ENCODE results near the gene RSAD2.
"Not testable (repeated sequence)": the region's sequence is repeated elsewhere in the genome, so short reads cannot be mapped to it uniquely, and the experiment has no call there.

The RSAD2 gene, protein sequence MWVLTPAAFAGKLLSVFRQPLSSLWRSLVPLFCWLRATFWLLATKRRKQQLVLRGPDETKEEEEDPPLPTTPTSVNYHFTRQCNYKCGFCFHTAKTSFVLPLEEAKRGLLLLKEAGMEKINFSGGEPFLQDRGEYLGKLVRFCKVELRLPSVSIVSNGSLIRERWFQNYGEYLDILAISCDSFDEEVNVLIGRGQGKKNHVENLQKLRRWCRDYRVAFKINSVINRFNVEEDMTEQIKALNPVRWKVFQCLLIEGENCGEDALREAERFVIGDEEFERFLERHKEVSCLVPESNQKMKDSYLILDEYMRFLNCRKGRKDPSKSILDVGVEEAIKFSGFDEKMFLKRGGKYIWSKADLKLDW

GRCh38 chr2:6877402-6878304 is at the start of gene RSAD2:
Gene RSAD2, plus strand, starts transcription at chr2:6877777. Its CDS starts 24 bp downstream, at chr2:6877801.
- no peak for DNase-seq (ENCODE audit: low read depth)

GRCh38 chr2:6828299-6828584 is 49.3 kb upstream of the RSAD2 start:
- no peak for DNase-seq (ENCODE audit: low read depth)

DNA sequence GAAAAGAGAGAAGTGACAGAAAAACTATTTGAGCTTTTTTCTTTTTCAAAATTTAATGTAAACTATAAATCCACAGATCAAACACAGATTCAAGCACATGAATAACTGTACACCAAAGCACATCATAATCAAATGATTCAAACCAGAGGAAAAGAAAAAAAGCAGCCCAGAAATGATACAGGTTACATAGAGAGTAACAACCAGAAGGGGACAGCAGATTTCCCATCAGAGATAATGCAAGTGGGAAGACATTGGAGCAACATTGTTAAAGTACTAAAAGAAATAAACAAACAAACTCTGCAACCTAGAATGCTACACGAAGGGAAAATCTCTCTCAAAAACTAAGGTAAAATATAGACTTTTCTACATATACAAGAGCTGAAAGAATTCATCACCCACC is 46.3 kb upstream of the RSAD2 start:
- DNase-seq (ENCODE audit: low read depth): no peak

- no peak for DNase-seq (ENCODE audit: low read depth)
Measured at GRCh38 chr2:6832596-6833299, 44.8 kb upstream of the RSAD2 start.

DNA sequence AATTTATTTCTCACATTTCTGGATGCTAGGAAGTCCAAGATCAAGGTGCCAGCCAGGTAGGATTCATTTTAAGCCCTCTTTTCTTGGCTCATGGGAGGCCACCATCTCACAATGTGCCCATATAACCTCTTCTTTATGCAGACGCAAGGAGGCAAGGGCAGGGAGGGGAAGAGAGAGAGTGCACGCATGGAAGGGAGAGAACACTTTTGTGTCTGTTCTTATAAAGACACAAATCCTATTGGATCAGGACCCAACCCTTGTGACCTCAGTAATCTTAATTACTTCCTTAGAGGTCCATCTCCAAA is 44.3 kb upstream of the RSAD2 start:
- no peak for DNase-seq (ENCODE audit: low read depth)

GRCh38 chr2:6834163-6834562 is 43.4 kb upstream of the RSAD2 start:
- no peak for DNase-seq (ENCODE audit: low read depth)

DNA sequence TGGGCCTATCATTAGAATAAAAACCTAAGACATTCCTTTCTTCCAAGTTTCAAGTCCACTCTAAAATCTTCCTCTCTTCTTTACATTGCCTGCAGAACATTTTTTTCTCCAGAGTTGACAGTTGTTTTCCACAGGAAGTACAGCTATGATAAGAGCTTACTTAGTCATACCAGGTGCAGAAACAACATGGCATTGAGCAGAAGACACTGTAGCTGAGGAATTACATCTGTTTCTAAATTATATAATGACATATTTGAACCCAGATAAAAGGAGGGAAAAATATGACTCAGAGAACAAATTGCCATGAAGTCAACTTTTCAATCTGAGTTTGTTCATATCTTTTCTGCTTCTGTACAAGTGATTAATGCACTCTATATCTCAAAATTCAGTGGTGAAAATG is 42.1 kb upstream of the RSAD2 start:
- no peak for DNase-seq (ENCODE audit: low read depth)

- no peak for DNase-seq (ENCODE audit: low read depth)
Measured at GRCh38 chr2:6838673-6839319, 38.8 kb upstream of the RSAD2 start.

GRCh38 chr2:6841537-6842287 is 35.9 kb upstream of the RSAD2 start:
- DNase-seq (ENCODE audit: low read depth): no peak

GRCh38 chr2:6845312-6845711 is 32.3 kb upstream of the RSAD2 start:
- DNase-seq (ENCODE audit: low read depth): no peak

DNA sequence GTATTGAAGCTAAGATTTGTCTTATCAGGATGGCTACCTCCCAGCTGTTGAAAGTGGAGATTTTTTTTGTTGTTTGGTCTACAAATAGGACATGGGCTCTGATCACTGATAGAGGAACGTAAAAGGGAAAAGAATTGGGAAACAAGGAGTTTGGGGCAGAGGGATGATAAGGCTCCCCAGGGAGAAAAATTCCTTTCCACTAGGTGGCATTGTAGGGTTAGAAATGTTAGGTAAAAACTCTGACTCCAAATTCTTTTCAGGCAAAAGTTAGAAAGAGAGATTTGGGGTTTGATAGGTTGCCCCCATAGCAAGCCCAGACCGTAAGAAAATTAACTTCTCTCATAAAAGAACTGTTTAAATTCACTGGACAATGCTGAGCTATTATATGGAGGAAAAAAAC is 31.7 kb upstream of the RSAD2 start:
- DNase-seq (ENCODE audit: low read depth): no peak

DNA sequence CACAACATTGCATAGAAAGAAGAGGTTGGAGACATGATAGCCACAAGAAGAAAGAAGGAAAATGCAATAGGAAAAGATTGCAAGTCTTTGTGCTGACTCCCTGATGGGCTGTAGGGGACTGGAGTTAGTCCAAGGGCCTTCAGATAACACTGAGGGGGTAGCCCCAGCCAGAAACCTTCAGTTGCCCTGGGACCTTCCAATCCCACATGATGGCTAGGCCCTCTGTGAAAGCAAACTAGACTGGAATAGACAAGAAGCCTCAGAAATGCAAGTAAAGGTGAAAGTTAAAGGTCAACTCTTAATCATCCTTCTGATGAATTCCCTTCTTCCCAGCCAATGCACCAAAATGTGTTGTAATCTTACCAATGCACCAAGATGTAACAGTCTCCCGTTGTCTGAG is 31.0 kb upstream of the RSAD2 start:
- DNase-seq (ENCODE audit: low read depth): no peak

- no peak for DNase-seq (ENCODE audit: low read depth)
Measured at GRCh38 chr2:6846967-6847681, 30.5 kb upstream of the RSAD2 start.

DNA sequence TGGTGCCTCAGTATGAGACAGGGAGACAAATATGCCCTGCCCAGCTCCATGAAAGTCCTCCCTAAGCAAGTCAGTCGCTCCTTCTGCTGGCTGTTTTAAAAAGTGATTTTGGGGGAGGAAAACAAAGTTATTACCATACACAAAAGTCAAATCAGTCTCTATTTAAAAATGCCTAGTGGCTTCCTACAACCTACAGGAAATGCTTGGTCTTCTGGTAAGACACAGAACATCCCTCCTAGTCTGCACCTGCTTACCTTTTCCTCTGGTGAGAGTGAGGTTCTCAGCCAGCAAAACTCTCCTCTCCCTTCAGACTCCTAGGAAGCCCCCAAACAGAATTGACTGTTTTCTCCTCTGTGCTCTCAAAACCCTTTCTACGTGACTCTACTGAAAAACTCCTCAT is 25.4 kb upstream of the RSAD2 start:
- DNase-seq (ENCODE audit: low read depth): no peak

DNA sequence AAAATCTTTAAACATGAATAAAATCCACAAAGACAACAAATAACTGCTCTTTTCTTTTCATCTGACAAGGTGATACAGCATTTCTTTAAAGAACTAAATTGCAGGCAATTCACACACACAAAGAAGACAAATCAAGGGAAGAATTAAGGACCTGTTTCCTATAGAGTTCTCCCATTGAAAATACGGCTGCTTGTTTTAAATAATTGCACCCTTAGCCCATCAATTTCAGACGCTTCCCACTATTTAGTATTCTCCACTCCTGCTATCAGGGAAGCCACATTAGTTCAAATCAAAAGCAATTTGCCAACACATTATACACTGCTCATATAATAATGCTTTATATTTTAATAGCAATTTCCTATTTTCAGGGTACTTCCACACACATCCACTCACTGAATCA is 23.2 kb upstream of the RSAD2 start:
- DNase-seq (ENCODE audit: low read depth): no peak

DNA sequence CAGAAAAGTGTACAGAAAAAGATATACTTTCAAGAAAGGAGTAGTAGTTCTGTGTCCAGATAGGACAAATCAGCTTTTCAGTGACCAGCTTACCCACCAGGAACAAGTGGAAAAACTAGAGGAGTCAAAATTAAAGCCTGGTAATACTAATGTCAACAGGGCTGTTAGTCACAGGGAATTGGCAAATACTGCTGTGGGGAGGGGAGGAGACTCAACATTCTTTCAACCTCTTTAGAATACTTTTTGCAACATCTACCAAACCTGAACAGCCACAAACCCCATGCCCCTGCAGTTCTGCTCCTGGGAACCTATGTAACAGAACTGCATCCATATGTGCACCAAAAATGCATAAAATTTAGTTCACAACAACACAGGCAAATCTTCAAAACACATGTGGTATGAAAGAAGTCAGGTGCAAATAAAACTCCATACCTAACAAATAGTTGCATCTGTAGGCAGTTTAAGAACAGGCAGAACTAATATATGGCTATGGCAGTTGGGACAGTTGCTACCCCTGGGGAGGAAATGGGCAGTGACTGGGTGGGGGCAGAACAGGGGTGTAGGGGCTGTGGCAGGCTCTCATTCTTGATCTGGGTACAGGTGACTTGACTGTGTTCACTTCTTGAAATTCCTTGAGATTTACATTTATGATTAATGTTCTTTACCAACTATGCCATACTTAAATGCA is 21.6 kb upstream of the RSAD2 start:
- DNase-seq (ENCODE audit: low read depth): no peak

DNA sequence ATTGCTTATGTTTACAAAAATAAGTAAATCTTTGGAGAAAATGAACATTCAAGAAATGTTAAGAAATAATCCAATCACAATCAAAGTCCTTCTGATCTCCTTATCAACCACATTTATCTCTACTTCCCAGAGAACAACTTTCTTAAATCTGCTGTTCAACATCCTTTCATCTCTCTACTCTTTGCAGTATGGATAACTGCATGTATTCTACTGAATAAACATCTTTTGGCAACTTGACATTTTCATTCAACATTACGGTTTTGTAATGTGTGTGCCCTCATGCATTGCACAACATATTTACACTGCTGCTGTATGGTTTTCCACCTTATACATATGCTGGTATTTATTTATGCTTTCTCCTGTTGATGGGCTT is 21.0 kb upstream of the RSAD2 start:
- no peak for DNase-seq (ENCODE audit: low read depth)

GRCh38 chr2:6858466-6859027 is 19.0 kb upstream of the RSAD2 start:
- not testable (repeated sequence) for DNase-seq (ENCODE audit: low read depth)

DNA sequence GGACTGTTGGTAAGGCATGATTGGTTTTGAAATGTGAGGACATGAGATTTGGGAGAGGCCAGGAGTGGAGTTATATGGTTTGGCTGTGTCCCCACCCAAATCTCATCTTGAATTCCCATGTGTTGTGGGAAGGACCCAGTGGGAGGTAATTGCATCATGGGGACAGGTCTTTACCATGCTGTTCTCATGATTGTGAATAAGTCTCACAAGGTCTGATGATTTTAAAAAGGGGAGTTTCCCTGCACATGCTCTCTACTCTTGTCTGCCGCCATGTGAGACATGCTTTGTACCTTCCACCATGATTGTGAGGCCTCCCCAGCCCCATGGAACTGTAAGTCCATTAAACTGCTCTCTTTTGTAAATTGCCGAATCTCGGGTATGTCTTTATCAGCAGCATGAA is 17.3 kb upstream of the RSAD2 start:
- no peak for DNase-seq (ENCODE audit: low read depth)

GRCh38 chr2:6863792-6864191 is 13.8 kb upstream of the RSAD2 start:
- DNase-seq (ENCODE audit: low read depth): no peak
